GM23248 (cell line): ENCODE results near the gene DZIP1.

Experiments used
- EZH2 ChIP-seq: fragments of 200-600 bp; sonication (generic); IDR thresholded peaks from 2 replicates; pipeline ENCODE4 v1.6.1; 2018; ENCODE audit warnings: antibody characterized with exemption, mild to moderate bottlenecking; ENCODE audit not compliant: insufficient read depth, poor library complexity, severe bottlenecking
- EZH2phosphoT487 ChIP-seq: fragments of 200-600 bp; sonication (generic); IDR thresholded peaks from 2 replicates; pipeline ENCODE4 v1.6.1; 2018; ENCODE audit warnings: antibody characterized with exemption, moderate library complexity, mild to moderate bottlenecking, low read depth; ENCODE audit not compliant: insufficient read depth

GRCh38 chr13:95552539-95553441 lies 91.7 kb downstream of the DZIP1 start, which contains the start of gene CLDN10:
- TF ChIP-seq EZH2 (peak; percentile 83), EZH2phosphoT487 (no peak)
